HG02852 (cell line): ENCODE data around the gene UGGT1.

Source experiments
- ATAC-seq: cut with Tn5 transposase; IDR thresholded peaks from one replicate; pipeline ENCODE4 v1.9.1; 2021; ENCODE audit warnings: mild to moderate bottlenecking, moderate library complexity; ENCODE audit not compliant: unreplicated experiment

UGGT1 gene

GRCh38 chr2:128090945-128091725 is at the start of gene UGGT1:
Gene UGGT1, plus strand, starts transcription at chr2:128091200. Its CDS starts 158 bp downstream, at chr2:128091358.
- ATAC-seq: peak; percentile 95

- ATAC-seq: no peak
Observed at GRCh38 chr2:128041561-128041960, 49.4 kb upstream of the UGGT1 start.

- no peak for ATAC-seq
Observed at GRCh38 chr2:128043041-128043440, 48.0 kb upstream of the UGGT1 start.

GRCh38 chr2:128053331-128053730 is 37.7 kb upstream of the UGGT1 start:
- ATAC-seq: no peak

- no peak for ATAC-seq
Observed at GRCh38 chr2:128054104-128054885, 36.7 kb upstream of the UGGT1 start.

- no peak for ATAC-seq
Observed at GRCh38 chr2:128057334-128057733, 33.7 kb upstream of the UGGT1 start.

- ATAC-seq: no peak
Observed at GRCh38 chr2:128058114-128058513, 32.9 kb upstream of the UGGT1 start.

GRCh38 chr2:128062571-128062970 is 28.4 kb upstream of the UGGT1 start:
- ATAC-seq: no peak

- ATAC-seq: no peak
Observed at GRCh38 chr2:128064353-128064752, 26.6 kb upstream of the UGGT1 start.

GRCh38 chr2:128069769-128070168 is 21.2 kb upstream of the UGGT1 start:
- no peak for ATAC-seq

- ATAC-seq: no peak
Observed at GRCh38 chr2:128073278-128073677, 17.7 kb upstream of the UGGT1 start.

- no peak for ATAC-seq
Observed at GRCh38 chr2:128076461-128077106, 14.4 kb upstream of the UGGT1 start.

- no peak for ATAC-seq
Observed at GRCh38 chr2:128084757-128085156, 6.2 kb upstream of the UGGT1 start.

- ATAC-seq: no peak
Observed at GRCh38 chr2:128086244-128086643, 4.8 kb upstream of the UGGT1 start.

- ATAC-seq: no peak
Observed at GRCh38 chr2:128090575-128090944, 440 bp upstream of the UGGT1 start.

- ATAC-seq: no peak
Observed at GRCh38 chr2:128091726-128092080, 703 bp downstream of the UGGT1 start.

- ATAC-seq: no peak
Observed at GRCh38 chr2:128092656-128093055, 1.7 kb downstream of the UGGT1 start.

- no peak for ATAC-seq
Observed at GRCh38 chr2:128093762-128094161, 2.8 kb downstream of the UGGT1 start.

- ATAC-seq: no peak
Observed at GRCh38 chr2:128095201-128095600, 4.2 kb downstream of the UGGT1 start.

- no peak for ATAC-seq
Observed at GRCh38 chr2:128103407-128103806, 12.4 kb downstream of the UGGT1 start.

GRCh38 chr2:128105072-128105471 is 14.1 kb downstream of the UGGT1 start:
- ATAC-seq: no peak

- no peak for ATAC-seq
Observed at GRCh38 chr2:128108166-128108565, 17.2 kb downstream of the UGGT1 start.
